ENCODE data around the gene TBC1D22A. TPM values are rescaled to one million over a fixed set of nuclear protein-coding genes. Genes with fewer than 3 reads are reported as not detected.

The TBC1D22A gene
- polyA plus RNA-seq, 3 donors: 15.4 to 16.5 (median 15.9) TPM

DNA sequence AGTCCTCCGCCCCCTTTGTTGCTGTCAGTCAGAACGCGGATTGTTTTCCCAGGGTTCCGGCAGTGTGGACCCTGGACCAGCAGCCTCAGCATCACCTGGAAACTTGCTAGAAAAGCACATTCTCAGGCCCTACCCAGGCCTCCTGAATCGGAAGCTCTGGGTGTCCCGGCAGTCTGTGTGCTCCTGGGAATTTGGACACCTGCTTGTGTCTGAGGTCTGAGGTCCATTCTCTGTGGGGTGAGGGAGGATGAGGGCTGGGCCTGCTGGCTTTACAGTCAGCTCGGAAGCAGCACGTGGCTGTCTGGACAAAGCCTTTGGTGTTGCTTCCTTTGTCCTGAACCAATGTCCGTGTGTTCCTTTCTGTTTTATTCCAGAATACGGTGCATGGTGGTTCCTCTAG is 299.7 kb downstream of the TBC1D22A start:
- no peak for DNase-seq (ENCODE audit: low read depth in 3 of 3, low spot score in 2 of 3)

DNA sequence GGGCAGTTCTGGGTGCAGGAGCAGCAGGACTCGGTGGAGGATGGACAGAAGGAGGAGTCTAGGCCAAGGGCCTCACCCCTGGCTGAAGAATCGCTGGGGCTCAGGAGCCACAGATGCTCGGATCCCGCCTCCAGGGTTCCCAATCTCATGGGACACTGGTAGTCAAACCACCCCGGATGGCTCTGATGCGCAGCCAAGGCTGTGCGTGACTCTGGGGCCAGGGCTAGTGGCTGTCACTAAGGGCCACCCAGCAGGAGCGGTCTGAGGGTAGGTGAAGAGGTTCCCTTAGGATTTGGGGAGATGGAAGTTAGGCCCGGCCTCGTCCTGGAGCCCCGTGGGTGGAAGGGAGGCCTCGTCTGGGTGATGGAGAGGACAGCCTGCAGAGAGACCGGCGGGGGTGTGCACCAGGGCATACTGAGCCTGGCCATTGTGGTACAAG is 300.6 kb downstream of the TBC1D22A start:
- no peak for DNase-seq (ENCODE audit: low read depth in 3 of 3, low spot score in 2 of 3)

DNA sequence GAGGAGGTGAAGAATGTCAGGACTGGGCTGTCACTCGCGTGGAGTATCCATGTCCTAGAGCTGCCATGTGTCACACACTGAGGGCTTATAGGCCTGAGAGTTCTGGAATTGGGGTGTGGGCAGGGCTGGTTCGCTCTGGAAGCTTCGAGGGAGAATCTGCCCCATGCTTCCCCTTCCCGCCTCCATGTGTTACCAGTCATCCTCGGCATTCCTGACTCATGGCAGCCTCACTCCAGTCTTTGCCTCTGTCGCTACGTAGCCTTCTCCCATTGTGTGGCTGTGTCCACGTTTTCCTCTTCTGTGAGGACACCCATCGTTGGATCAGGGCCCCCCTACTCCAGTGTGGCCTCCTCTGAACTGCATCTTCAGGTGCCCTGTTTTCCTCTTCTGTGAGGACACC is 301.2 kb downstream of the TBC1D22A start:
- DNase-seq (ENCODE audit: low read depth in 3 of 3, low spot score in 2 of 3): no peak

DNA sequence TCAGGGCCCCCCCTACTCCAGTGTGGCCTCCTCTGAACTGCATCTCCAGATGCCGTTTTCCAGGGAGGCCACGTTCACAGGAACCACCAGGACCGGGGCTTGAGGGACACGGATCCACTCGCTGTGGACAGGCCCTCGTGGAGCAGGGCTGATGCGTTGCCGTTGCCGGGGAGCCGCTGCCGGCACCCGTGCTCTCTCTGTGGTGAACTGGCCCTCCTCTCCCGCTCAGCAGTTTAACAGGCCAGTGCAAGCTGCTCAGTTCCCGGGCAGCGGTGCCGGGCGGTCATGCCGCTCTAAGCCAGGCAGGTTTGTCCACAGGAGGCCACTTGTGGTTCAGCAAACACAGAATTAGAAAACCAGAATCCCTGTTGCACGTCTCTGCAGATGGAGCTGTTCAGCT is 301.6 kb downstream of the TBC1D22A start:
- DNase-seq (ENCODE audit: low read depth in 3 of 3, low spot score in 2 of 3): no peak

DNA sequence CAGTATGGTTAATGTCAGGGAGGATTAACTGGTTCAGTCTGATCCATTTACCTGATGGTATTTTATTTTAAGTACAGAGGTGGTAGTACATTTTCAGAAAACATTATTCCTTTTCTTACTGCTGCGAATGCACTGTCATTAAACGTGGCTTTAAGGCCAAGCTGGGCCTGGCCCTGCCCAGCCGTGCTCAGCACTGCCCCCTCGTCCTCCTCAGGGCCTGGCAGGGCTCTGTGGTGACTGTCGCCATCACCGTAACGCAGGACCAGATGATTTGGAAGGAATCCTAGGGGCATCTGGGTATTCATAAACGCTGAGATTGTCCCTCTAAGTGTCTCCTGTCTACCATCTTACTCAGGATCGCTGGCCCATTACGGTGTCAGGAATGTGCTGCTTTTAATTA is 302.0 kb downstream of the TBC1D22A start:
- no peak for DNase-seq (ENCODE audit: low read depth in 3 of 3, low spot score in 2 of 3)

DNA sequence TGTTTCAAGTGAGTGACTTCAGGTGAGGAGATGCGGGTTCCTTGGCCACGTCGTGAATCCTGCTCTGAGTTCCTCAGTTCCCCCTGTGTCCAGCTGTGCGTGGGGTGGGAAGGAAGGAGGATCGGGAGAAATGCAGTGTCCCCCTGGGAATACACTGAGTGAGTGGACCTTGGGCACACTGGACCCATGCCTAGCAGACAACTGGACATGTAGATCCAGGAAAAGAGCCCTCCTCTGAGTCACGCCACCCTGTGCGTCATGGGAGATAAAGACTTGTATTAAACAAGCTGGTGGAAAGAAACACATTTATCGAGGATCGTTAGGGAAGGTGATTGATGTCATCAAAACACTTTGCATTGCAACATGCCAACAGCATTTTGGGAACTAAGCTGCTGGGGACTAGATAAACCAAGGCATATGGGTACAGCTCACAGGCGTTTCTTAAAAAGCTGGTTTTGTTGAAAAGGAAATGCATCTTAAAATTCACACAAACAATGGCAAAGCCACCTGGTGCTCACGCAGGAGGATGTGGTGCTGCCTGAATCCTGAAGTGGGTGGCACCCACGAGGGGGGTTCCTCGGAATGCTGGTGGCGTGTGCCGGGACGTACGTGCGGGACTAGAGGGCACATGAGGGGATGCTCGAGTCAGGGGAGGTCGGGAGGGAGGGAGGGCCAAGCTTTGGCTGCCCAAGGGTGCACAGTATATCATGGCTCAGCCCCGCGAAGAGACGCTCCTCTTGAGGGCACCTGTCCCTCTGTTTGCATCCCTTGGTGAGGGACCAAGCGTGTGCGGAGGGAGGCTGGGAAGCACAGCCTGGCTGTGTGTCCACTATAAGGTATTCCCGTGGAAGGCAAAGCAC is 303.5 kb downstream of the TBC1D22A start:
- no peak for DNase-seq (ENCODE audit: low read depth in 3 of 3, low spot score in 2 of 3)

DNA sequence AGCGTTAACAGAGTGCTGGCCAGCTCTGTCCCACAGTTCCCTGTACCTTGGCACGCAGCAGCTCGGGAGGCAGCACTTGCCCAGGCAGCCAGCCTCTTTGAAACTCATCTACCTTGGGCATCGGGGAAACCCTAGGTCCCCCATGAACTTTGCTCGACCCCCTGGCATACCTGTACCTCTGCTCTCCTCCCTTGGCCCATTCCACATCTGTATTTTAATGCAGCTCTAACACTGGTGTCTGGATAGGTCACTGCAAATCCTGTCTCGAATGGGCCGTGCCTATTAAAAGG is 304.1 kb downstream of the TBC1D22A start:
- no peak for DNase-seq (ENCODE audit: low read depth in 3 of 3, low spot score in 2 of 3)

DNA sequence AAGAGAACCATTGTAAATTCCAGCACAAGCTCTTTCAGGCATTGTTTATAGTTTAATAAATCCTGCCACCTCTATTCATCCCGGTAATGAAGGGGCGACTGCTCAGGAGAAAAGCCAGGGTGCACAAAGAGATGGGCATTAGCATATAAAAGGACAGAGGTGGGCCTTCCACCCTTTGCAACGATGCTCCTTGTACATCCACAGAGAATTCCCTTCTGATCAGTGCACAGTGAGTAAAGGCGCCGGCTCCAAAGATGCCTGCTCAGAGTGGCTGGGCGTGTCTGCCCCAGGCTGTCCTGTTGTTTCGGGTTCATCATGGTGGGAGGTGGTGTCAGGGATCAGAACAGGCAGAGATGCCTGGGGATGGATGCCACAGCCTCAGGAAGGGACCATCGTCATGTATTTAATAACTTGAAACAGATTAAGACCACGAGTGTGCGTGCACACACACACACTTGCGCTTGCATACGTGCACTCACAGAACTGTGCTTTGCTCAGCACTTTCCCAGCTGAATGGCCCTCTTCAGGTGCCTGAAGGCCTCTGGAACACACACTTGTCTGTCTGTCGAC is 305.0 kb downstream of the TBC1D22A start:
- no peak for DNase-seq (ENCODE audit: low read depth in 3 of 3, low spot score in 2 of 3)

DNA sequence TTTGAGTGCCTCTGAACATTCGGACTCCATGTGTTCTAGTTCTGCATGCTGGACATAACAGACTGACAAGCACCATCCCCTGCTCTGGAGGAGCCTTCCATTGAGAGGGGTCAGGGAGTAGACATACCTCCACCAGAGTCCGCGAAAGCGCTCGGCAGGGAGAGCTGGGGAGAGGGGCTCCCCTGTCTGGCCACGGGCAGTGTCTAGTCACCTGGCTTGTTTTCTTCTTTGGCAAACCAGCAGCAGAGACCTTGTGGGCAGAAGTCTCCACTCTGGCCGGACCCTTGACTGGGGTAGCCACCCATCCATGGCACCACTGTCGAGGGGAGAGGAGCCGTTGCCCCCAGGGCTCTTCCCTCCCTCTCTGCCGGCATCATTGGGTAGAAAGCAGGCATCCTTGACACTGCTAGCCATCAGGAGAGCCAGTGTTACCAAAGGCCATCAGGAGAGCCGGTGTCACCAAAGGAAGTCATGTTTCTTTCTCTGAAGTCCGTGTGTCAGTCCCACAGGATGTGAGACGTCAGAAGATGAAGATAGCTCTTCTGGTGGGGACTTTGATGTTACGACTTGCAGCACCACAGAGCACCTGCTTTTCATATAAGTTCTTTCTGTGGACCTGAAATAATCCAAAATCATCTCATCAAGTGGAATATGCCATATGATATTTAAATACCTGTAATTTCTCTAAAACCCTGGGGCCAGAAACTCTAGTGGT is 305.6 kb downstream of the TBC1D22A start:
- no peak for DNase-seq (ENCODE audit: low read depth in 3 of 3, low spot score in 2 of 3)

DNA sequence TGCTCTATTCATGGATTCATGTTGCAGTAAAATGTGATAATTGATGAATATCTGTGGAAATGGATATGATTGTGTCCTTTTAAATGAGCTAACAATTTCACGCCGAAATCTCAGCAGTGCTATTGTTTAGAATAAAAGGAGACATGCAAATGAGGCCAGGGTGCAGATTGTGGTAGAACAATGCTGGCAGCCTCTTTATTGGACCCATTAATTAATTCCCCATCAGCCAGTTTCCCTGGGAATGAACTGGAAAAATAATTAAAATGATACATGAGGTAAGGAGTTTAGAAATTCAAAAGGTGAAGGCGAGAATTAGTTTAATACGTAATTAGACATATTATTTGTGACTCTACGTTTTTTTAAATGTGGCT is 306.2 kb downstream of the TBC1D22A start:
- no peak for DNase-seq (ENCODE audit: low read depth in 3 of 3, low spot score in 2 of 3)

DNA sequence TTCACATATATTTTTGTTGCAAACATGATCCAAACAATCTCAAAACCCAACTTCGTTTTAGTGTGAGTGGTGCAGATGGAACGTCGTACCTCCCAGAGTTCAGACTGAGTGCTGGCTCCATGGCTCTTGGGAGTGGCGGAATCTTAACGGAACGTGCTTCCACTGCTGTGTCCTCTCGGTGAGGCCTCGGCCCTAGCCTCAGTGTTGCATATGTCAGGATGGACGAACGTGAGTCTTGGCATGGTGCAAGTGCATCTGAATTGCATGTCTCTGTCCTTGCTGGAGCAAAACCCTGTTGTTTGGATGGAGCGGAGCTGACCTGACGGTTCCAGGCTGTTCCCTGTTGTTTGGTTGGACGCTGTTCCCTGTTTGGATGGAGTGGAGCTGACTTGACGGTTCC is 306.8 kb downstream of the TBC1D22A start:
- no peak for DNase-seq (ENCODE audit: low read depth in 3 of 3, low spot score in 2 of 3)

DNA sequence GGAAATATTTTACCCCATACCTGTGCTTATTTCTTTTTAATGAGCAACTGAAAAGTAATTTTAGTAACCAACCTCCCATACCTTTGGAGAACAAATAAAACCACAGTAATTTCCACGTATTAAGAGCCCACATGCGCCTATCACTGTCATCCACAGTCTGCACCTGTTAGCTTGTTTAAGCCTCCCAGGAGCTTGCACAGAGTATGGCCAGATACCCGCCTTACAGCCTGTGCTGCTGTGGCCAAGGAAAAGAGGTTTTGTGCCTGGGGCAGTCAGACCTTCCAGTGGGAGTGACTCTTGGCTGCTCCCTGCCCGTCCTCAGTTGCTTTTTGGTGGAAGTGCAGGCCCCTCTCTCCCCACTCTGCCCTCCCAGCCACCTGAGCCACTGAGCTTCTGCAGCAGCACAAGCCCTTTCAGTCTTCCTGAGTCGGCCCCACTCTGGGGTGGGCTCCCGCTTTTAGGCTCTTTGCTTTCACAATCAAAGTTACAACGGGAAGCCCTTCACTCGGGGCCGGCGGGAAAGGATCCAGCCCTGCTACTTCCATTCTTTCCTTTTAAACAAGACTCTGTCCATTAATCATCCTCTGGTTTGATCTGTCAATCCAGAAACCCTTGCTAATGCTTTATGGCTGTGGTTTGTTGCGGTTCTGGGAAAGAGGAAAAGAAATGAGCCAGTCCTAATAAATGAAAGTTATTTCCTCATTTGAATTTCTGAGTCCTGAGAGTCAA is 308.8 kb downstream of the TBC1D22A start:
- no peak for DNase-seq (ENCODE audit: low read depth in 3 of 3, low spot score in 2 of 3)

DNA sequence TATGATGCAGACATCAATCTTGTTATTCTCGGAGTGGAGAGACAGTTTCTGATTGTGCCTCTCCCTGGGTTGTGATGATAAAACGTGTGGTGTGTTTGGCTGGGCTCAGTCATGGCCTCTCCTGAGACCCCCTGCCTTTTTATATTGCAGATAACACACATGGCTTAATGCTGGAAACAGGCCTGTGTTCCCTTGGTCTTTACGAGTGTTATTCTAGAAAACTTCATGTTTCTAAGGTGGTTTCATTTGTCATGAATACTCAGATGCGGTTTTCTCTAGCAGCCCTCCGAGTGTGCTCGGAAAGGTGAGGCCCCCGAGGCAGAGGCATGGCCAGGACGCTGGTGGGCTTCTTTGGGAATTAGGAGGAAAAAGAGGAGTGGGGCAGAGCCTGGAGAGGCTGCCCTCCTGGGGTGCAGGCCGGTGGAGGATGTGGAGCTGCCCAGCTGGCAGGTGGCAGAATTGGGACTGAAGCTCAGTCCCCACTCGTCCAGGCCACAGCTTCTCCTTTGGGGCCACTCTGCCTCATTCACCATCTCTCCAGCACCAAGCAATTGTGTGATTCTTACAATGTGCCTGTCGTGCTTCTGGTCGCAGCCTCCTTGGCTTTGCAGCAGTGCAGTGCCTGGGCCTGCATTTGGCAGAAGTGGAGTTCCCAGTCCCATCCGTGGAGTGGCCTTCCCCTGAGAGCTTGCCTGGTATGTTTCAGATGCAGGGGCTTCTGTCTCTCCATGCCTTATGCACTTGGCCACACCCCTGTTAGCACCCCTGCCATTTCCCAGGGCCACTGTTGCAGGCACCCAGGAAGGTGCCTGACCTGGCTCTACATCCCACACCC is 309.6 kb downstream of the TBC1D22A start:
- DNase-seq (ENCODE audit: low read depth in 3 of 3, low spot score in 2 of 3): no peak

DNA sequence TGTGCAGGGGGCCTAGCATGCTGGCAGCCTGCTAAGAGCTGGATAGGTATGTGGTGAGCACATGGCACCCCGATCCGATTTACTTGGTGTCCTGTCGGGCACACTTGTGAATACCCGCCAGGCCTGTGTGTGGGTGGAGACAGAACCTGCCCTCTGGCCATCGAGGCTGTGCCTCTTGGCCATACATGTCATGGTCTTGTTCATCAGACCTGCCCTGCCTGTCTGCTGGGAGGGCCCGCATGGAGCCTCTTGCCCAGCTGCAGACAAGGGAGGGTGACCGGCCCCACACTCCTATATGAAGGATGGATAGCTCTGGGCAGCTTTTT is 310.2 kb downstream of the TBC1D22A start:
- no peak for DNase-seq (ENCODE audit: low read depth in 3 of 3, low spot score in 2 of 3)

DNA sequence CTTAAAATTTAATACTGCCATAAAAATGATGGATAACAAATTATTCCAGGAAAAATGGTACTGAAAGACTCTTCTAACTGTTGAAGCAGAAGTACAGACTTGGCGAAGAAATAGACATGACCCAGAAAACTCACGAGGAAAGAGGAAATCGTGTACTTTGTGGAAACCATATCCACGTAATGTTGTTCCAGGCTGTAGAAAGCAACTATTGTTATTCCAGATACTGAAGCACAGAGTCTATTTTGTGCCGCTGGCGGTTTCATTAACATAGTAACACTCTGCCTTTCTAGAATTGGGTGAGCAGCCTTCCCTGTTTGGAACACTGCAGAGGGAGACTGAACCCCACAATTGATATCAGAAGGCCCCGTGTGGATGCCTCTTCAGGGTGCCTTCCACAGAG is 310.6 kb downstream of the TBC1D22A start:
- no peak for DNase-seq (ENCODE audit: low read depth in 3 of 3, low spot score in 2 of 3)

DNA sequence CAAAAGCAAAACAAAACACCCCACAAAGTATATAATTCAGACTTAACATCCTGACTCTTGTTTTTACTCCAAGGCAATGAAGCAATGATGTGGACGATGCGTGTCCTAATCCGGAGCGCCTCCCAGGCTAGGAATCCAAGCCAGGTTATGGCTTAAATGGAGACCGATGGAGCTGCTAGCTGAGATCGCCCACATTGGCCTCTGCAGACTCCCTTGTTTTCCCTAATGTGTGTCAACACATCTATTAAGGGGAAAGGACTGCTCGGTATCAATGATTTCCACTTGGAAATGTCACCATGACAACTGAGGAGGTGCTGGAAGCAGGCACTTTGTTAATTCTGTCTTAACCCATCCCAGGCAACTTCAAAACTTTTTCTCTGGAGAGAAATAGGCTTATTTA is 311.7 kb downstream of the TBC1D22A start:
- DNase-seq (ENCODE audit: low read depth in 3 of 3, low spot score in 2 of 3): no peak

DNA sequence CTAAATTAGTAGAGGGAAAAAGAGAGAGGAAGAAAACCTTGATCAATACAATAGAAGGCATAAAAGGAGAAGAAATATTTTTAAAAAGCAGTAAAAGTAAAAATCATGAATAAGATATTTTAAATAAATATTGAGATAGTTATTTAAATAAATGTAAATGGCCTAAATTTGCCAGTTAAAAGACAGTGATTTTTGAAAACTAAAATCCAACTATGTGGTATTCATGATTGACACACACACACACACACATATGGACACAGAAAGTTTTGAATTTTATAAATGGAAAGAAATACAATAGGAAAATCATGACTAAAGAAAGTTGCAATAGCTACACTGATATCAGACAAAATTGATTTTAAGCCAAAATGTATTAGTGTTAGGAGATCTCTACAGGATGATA is 313.1 kb downstream of the TBC1D22A start:
- no peak for DNase-seq (ENCODE audit: low read depth in 3 of 3, low spot score in 2 of 3)

DNA sequence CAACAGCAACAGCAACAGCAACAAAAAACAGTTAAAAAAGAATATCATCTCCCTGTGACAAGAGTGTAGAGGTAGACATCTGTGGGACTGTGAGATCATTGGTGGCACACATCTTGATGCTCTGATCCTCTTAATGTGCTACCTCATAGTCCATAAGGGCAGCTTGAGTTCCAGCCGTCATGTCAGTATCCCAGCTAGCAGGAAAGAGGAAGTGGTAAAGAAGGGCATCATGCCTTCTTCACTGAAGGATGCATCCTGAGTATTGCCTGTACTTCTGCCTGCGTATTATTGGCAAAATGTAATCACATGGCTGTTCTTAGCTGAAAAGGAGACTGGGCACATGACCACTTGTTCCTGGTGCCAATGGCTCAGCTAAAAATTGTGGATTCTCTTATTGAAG is 314.3 kb downstream of the TBC1D22A start:
- no peak for DNase-seq (ENCODE audit: low read depth in 3 of 3, low spot score in 2 of 3)

DNA sequence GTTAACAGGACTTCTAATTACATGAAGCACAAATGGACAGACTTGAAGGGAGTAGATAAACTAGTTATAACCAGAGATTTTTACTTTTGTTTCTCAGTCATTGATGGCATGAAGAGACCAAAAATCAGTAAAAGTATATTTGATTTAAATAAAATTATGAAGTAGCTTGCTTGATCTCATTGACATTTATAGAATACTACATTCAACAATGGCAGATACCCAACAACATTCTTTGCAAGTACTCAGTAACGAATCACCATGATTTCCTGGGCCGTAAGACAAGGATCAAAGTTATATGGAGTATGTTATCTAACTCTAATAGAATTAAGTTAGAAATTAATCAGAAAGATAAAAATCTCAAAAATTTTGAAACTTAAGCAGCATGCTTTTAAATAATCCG is 317.6 kb downstream of the TBC1D22A start:
- no peak for DNase-seq (ENCODE audit: low read depth in 3 of 3, low spot score in 2 of 3)

DNA sequence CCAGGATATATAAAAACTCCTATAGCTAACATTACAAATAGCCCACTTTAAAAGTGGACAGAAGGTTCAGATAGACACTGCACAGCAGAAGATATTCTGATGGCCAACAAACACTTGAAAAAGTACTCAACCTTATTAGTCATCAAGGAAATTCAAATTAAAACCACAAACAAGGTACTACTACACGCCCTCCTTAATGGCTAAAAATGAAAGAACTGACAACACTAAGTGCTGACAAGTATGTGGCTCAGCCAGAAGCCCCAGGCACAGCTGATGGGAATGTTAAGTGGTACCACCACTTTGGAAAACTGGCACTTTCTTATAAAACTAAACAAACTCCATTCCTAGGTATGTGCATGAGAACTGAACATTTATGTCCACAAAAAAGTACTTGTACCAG is 320.1 kb downstream of the TBC1D22A start:
- no peak for DNase-seq (ENCODE audit: low read depth in 3 of 3, low spot score in 2 of 3)

All from right renal cortex interstitium (tissue), 3 donors.